UCSD-AML1 (cell line): ENCODE measurements around the gene PTPRN2.

Experiments used
- DNase-seq: peaks from one replicate; lab custom pipeline; 2025; ENCODE audit not compliant: unreplicated experiment; lab: John Stamatoyannopoulos, UW

PTPRN2 gene

DNA sequence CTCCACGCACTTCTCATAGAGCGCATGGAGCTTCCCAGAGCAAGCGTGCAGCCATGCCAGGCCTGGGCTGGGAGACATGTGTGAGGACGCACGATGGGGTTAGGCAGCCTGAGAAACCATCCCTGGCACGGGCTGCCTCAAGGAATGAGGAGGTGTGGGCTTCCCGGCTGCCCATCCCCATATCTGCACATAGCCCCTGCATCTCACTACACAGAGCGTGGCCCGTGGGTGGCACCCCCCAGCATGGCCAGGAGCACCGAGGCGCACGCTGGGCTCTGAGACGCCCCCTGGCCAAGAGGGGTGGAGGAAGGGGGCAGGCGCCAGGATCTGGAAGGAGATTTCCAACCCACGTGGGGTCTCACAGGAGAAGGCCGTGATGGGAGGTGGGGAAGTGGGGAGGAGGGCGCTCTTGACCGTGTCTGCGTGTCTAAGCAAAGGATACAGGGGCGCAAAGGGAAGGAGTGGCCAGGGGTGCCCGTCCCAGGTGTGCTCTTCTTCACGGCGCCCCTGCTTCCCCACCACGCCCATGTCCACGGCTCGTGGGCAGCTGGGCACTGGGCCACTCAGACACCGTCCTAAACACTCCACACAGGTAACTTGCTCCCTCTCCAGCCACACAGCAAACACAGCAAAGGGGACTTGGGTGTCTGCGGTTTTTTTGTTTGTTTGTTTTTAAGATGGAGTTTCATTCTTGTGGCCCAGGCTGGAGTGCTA lies 340.5 kb downstream of the PTPRN2 start:
- no peak for DNase-seq

GRCh38 chr7:158246272-158246959 lies 341.2 kb downstream of the PTPRN2 start:
- DNase-seq, result no peak

GRCh38 chr7:158245724-158246041 lies 341.9 kb downstream of the PTPRN2 start:
- DNase-seq, result no peak

DNA sequence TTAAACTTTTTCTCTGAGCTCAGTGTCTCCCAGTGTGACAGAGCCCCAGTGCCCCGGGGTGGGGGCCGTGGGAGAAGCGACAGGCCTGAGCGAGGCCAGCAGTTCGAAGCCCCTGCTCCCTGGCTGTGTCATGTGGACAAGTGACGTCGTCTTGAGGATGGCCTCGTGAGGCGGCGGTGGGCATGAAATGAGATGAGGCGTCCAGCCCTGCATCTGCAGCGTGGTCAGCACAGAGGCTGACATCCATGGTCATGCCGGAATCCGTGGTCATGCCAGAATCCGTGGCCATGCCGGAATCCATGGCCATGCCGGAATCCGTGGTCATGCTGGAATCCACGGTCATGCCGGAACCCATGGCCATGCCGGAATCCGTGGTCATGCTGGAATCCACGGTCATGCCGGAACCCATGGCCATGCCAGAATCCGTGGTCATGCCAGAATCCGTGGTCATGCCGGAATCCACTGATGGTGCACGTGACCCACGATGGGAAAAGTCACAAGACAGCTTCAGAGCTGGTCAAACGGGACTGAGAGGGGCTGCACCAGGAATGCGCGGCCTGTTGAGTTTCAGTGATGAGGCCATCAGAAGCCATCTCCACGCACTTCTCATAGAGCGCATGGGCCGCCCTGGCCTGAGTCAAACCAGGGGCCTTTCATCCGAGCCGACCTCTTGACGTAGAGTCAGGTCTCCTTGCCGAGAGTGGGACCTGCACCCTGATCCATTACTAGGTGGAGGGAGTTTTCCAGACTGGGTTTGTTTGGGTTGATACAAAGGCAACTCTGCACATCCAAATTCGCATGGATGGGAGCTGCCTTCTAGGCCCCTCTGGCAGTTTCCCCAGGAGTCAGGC lies 342.5 kb downstream of the PTPRN2 start:
- DNase-seq, result no peak

- no peak for DNase-seq
Measured at GRCh38 chr7:158244430-158244829, 343.2 kb downstream of the PTPRN2 start.

GRCh38 chr7:158241919-158242318 lies 345.7 kb downstream of the PTPRN2 start:
- DNase-seq, result no peak

GRCh38 chr7:158240801-158241200 lies 346.8 kb downstream of the PTPRN2 start:
- no peak for DNase-seq

DNA sequence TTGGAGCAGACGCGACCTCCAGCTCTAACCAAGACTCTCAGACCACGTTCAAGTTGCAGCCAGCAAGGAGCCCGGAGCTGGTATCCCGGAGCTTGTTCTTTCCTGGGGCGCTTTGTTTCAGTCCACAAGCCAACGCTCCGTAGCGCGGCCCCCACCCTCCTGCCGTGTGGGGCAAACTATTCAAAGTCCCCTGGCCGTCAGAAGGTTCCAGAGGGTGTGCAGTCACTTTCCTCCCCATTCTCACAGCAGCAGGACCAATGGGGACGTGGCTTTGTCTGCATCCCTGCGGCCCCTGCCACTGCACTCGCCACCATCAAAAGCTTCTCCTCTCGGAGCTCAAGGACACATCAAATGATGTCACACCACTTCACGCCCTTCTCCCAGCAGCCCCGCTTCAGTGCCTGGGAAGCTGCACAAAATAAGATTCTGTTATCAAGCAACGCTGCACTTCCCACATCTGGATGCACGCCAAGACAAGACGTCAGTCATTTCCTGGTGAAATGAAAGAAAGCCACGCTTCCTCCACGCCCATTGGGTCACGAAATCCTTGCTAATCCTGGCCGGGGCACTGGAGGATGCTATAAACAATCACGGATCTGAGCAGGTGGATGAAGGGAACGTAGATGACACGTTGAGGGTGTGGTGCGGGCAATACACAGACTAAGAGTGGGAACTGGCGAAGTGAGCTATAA lies 348.2 kb downstream of the PTPRN2 start:
- DNase-seq, result no peak

GRCh38 chr7:158238616-158239289 lies 348.9 kb downstream of the PTPRN2 start:
- no peak for DNase-seq

- no peak for DNase-seq
Measured at GRCh38 chr7:158237672-158238335, 349.8 kb downstream of the PTPRN2 start.

GRCh38 chr7:158236400-158236799 lies 351.2 kb downstream of the PTPRN2 start:
- no peak for DNase-seq

DNA sequence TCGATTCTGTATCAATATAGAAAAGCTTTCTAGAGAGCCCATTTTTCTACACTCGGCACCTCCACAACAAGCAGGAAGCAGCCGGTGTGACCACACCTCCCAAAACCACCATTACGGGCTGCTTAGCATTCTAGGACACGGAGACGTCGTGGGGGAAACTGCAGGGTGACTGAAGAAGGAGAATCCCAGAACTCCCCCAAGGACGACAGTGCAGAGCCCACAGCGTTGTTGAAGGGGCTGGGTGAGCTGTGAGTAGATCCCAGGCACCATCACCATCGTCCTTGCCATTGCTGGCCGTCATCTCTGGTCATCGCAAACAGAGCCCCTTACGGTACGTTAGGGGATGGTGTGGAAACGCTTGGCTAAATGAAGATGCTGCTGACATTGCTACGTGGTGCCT lies 351.8 kb downstream of the PTPRN2 start:
- no peak for DNase-seq

DNA sequence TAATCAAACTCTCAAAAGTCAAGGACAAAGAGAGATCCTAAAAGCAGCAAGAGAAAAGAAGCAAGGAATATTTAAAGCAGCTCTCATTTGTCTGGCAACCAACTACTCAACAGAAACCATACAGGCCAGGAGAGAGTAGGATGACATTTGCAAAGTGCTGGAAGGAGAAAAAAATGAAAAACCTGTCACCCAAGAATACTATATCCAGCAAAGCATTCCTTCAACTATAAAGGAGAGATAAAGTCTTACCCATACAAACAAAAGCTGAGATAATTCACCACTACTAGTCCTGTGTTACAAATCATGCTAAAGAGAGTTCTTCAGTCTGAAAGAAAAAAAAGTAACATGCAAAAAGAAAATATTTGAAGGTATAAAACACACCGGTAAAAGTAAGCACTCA lies 357.7 kb downstream of the PTPRN2 start:
- no peak for DNase-seq

GRCh38 chr7:158228986-158229385 lies 358.6 kb downstream of the PTPRN2 start:
- no peak for DNase-seq

DNA sequence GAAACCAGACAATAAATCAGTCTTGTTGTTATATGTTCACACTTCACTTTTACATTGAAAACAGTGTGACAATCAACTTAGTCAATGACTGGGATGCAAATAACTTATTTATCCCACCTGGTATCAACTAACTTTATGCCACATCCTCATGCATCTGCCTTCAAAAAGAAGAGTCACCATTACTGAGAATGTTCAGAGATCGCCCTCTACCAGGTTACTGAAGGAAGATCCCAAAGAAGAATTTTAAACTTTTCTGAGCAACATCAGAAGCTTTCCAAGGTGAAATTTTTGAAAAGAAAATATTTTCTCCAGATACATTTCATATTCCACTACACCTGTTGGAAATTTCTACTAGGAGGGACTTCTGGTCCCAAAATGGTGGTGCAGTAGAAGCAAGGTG lies 359.5 kb downstream of the PTPRN2 start:
- DNase-seq, result no peak

DNA sequence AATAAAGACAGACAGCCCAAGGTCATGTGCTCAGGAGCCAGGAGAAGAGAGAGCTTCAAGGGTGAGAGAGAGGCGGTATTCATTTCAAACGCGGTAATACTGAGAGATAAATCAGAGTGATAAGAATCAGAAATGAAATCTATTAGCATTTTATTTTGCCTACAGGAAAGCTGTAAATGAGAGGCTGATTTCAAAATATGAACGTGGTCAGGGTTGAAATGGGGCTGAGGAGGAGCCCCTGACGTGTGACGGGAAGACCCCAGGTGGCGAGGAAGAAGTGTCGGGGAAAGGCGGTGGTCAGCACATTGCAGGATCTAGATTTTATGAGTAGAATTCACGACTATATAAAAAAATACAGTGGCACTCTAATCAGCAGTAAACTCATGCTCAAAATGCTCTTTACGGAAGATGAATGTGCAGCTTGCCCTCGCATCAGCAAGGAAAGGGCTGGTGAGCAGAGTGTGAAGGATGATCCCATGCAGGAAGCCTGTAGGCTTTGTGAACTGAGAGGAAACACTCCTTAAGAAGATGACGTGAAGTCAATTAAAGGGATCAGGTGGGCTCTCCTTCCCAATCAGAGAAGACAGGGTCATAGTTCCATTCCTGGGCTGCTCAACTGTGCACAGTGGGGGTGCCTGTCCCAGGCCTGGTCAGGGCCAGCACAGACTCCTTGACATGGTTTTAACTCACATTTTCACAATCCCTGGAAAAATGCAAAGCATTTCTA lies 360.2 kb downstream of the PTPRN2 start:
- DNase-seq, result no peak

DNA sequence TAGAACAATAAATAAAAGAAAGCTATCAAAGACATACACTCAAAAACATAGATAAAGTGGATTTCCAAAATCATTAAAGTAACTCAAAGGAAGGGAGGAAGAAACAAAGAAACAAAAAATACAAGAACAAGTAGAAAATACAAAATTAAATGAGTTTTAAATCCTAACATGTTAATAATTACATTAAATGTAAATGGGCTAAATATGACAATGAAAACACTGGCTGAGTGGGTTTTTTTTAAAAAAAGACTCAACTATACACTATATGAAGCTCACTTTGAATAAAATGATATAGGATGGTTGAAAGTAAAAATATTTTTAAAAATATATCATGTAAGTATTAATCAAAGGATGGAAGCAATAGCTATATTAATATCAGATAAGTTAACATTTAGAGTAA lies 371.4 kb downstream of the PTPRN2 start:
- DNase-seq, result no peak

DNA sequence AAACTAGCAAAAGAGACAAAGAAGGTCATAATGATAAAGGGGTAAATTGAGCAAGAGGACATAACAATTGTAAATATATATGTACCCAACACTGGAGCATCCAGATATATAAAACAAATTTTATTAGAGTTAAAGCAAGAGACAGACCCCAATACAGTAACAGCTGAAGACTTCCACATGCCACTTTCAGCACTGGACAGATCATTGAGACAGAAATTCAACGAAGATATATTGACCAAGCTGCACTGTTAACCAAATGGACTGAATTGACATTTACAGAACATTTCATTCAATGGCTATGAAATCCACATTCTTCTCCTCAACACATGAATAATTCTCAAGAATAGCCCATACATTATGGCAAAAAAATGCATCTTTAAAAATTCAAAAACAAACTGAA lies 378.2 kb downstream of the PTPRN2 start:
- no peak for DNase-seq

- no peak for DNase-seq
Measured at GRCh38 chr7:158206341-158206740, 381.3 kb downstream of the PTPRN2 start.

GRCh38 chr7:158204453-158204852 lies 383.2 kb downstream of the PTPRN2 start:
- no peak for DNase-seq
